GM12864 (cell line): ENCODE results near the gene PLA2G4C.

ENCODE experiments used
- DNase-seq: peaks from one replicate; pipeline ENCODE4 v3.0.0-alpha.2; 2011; ENCODE audit warnings: low read depth
- H3K4me3 ChIP-seq: 2 replicates; pipeline ENCODE4 v1.5.1; 2011; ENCODE audit warnings: mild to moderate bottlenecking, low read depth, low read length, control low read depth
- CTCF ChIP-seq: IDR thresholded peaks from 2 replicates; pipeline ENCODE4 v1.5.1; 2011; ENCODE audit warnings: low read depth, mild to moderate bottlenecking, moderate library complexity, low read length, control low read depth, inconsistent platforms; ENCODE audit errors: missing control alignments

The PLA2G4C gene

GRCh38 chr19:48147597-48148175, 37.1 kb upstream of the PLA2G4C start:
- TF ChIP-seq CTCF, result no peak
- no peak for DNase-seq
- no peak overlapping the region for H3K4me3 ChIP-seq

GRCh38 chr19:48139053-48139452, 28.4 kb upstream of the PLA2G4C start:
- no peak overlapping the region for H3K4me3 ChIP-seq
- no peak for DNase-seq
- no peak for TF ChIP-seq CTCF

GRCh38 chr19:48137411-48137810, 26.8 kb upstream of the PLA2G4C start:
- TF ChIP-seq CTCF, result no peak
- DNase-seq, result no peak
- H3K4me3 ChIP-seq, result no peak overlapping the region

GRCh38 chr19:48136547-48136946, 25.9 kb upstream of the PLA2G4C start:
- TF ChIP-seq CTCF, result no peak
- no peak for DNase-seq
- no peak overlapping the region for H3K4me3 ChIP-seq

- no peak for TF ChIP-seq CTCF
- H3K4me3 ChIP-seq, result no peak overlapping the region
These were observed 24.8 kb upstream of the PLA2G4C start for GRCh38 chr19:48135411-48135810.

GRCh38 chr19:48133094-48133493, 22.5 kb upstream of the PLA2G4C start:
- TF ChIP-seq CTCF, result no peak
- DNase-seq, result no peak
- no peak overlapping the region for H3K4me3 ChIP-seq

More at GRCh38 chr19:48135411-48135810, 24.8 kb upstream of the PLA2G4C start:
- no peak for DNase-seq

- DNase-seq, result no peak
- no peak for TF ChIP-seq CTCF
- no peak overlapping the region for H3K4me3 ChIP-seq
These were observed 16.9 kb upstream of the PLA2G4C start for GRCh38 chr19:48127561-48127960.
